Measurements from ENCODE around the gene LAMC2.
A peak's percentile ranks its signal among the peaks of the same experiment; 100 is the strongest.

Gene LAMC2

GRCh38 chr1:183291216-183291762 is 105.2 kb downstream of the LAMC2 start:
- TF ChIP-seq CTCF (IDR thresholded peaks at IDR 0.05; ENCODE audit: insufficient read depth, missing control alignments): no peak
- DNase-seq (ENCODE audit: insufficient read length, low spot score): no peak

GRCh38 chr1:183291802-183292514 is 105.9 kb downstream of the LAMC2 start:
- FAIRE-seq (no peak), DNase-seq (ENCODE audit: insufficient read length, low spot score) (no peak)
- TF ChIP-seq CTCF (IDR thresholded peaks at IDR 0.05; ENCODE audit: insufficient read depth, missing control alignments): no peak

More at GRCh38 chr1:183291216-183291762, 105.2 kb downstream of the LAMC2 start:
- FAIRE-seq: no peak

- FAIRE-seq: no peak
- TF ChIP-seq CTCF (IDR thresholded peaks at IDR 0.05; ENCODE audit: insufficient read depth, missing control alignments): no peak
- no peak for DNase-seq (ENCODE audit: insufficient read length, low spot score)
Observed at GRCh38 chr1:183293241-183293640, 107.2 kb downstream of the LAMC2 start.

GRCh38 chr1:183293876-183294275 is 107.8 kb downstream of the LAMC2 start:
- FAIRE-seq (peak; percentile 38), DNase-seq (ENCODE audit: insufficient read length, low spot score) (peak; percentile 55)
- TF ChIP-seq CTCF (IDR thresholded peaks at IDR 0.05; ENCODE audit: insufficient read depth, missing control alignments): no peak
